Pancreas (tissue), 10 donors: ENCODE results near the gene C19orf25. TPM values are rescaled to one million over a fixed set of nuclear protein-coding genes. Genes with fewer than 3 reads are reported as not detected.

Source experiments
- ATAC-seq, 4 donors: fragments of 200-7000 bp; cut with Tn5 transposase; one replicate each; pipeline versions ENCODE4 v1.8.0 to v1.9.1; 2020; ENCODE audit warnings: mild to moderate bottlenecking in 4 of 4, moderate library complexity in 4 of 4
- DNase-seq, 6 donors: peaks; one replicate each; pipeline ENCODE4 v3.0.0-alpha.2; 2020
- FAIRE-seq: peaks from 2 replicates; lab custom pipeline; 2012; peaks lifted over from hg19 to GRCh38; lab: Jason Lieb, UNC
- H3K27ac ChIP-seq, 4 donors: fragments of 200-600 bp; sonication (generic); 1 replicate in 3 of 4; 2 replicates in 1 of 4; pipeline versions ENCODE4 v1.5.0 to v1.8.0; 2020
- H3K27me3 ChIP-seq, 4 donors: fragments of 200-600 bp; one replicate each; pipeline ENCODE4 v1.8.0; 2021
- H3K36me3 ChIP-seq, 3 donors: fragments of 200-600 bp; sonication (generic) in 1 of 3; one replicate each; pipeline versions ENCODE4 v1.5.0 to v1.8.0; 2020 to 2021
- H3K4me1 ChIP-seq, 3 donors: fragments of 200-600 bp; one replicate each; pipeline ENCODE4 v1.8.0; 2021
- H3K4me3 ChIP-seq, 4 donors: fragments of 200-600 bp; sonication (generic) in 2 of 4; one replicate each; pipeline versions ENCODE4 v1.5.0 to v1.8.0; 2020 to 2021
- H3K9me3 ChIP-seq, 4 donors: fragments of 200-600 bp; one replicate each; pipeline ENCODE4 v1.8.0; 2021
- CTCF ChIP-seq, 4 donors: fragments of 200-600 bp; sonication (generic) in 3 of 4; IDR thresholded peaks; one replicate each; pipeline versions ENCODE4 v1.5.0 to v1.8.0; 2021; ENCODE audit warnings: antibody characterized with exemption in 4 of 4
- WGBS, 2 donors: extraction: QIAGEN DNeasy Blood & Tissue Kit; methylation state at CpG; one replicate each; pipeline ENCODE4 v1.1.7; 2013; 5-methylcytosine and 5-hydroxymethylcytosine counted together
- intact Hi-C, 3 donors: fragments of 100-400 bp; cut with DNase I; formaldehyde crosslinking; loops; one replicate each; pipeline versions ENCODE4 v1.11.1 to v1.14.2; 2022
- polyA plus RNA-seq, 2 donors: library from polyadenylated mRNA; stranded (reverse); fragments of 200-250 nt; gene quantifications; one replicate each; pipeline ENCODE4 v1.2.3, GENCODE V29; 2013
- total RNA-seq, 6 donors: library from RNA; stranded (reverse); fragmentation: NEBNext Ultra II Directional in 4 of 6; extraction: Animal tissue kit (Norgen Biotek cat#: 25700) in 4 of 6; gene quantifications; one replicate each; pipeline versions ENCODE4 v1.2.1 to v1.2.4, GENCODE V29; 2021 to 2023
- donor health status: healthy with polysubstance abuse.
- donor health status: DM: no; HTN: no; CAD: no; lungs with moderate emphysema.
- donor health status: DM: no; HTN: no; CAD: no.
- donor health status: control.
- donor health status: control.
- donor health status: Bipolar disorder and iron deficiency.
- donor health status: DM: yes; HTN: yes; CAD: no.
- donor health status: DM: no; HTN: no; CAD: no.
- donor health status: DM: no; HTN: no; CAD: no.
- donor health status: DM: yes; HTN: yes; CAD: no.

Gene C19orf25
- total and polyA plus RNA-seq, 8 donors: 10.7 to 39.0 (median 15.6) TPM

DNA sequence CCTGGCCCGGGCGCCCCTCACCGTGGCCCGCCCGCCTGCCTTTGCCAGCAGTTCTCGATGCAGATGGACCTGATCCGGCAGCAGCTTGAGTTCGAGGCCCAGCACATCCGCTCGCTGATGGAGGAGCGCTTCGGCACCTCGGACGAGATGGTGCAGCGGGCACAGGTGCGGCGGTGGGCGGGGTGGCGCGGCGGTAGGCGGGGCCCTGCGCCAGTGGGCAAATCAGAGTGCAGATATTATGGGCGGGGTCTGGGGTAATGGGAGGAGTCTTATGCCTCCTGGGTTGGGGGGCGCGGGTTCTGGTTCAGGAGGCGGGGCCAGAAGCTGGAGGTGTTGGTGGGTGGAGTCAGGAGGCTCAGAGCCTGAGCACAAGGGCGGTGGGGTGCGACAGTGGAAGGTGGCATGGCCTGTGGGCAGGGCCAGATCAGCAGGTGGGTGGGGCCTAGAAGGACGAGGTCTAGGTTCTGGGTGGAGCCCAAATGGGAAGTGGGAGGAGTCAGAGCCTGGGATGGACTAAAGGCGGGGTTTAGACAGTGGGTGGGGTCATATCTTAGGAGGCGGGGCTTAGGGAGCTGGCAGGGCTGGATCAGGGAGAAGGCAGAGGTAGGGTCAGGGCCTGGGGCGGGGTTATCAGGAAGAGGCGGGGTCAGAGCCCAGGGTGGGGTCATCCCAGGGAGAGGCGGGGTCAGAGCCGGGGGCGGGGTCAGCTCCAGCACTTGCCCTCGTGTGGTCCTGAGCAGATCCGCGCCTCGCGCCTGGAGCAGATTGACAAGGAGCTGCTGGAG lies 23.5 kb downstream of the C19orf25 start:
- DNase-seq (peak in 5 of 6 donors; percentile 58 to 84 (median 74)), ATAC-seq (peak; percentile 42 to 71 (median 60)), FAIRE-seq (no peak)
- Histone ChIP-seq H3K36me3 (no peaks in the 10 kb centered on the region), H3K9me3 (no peaks in the 10 kb centered on the region), H3K4me3 (no peak overlapping the region), H3K4me1 (peaks cover 0 to 9% (median 0%) of the 10 kb centered on the region in 3 donors), H3K27ac (no peak overlapping the region), H3K27me3 (peaks cover 0 to 14% (median 1%) of the 10 kb centered on the region in 4 donors)
- intact Hi-C loops: no loop called here
- no peak for TF ChIP-seq CTCF (IDR thresholded peaks at IDR 0.05)
- WGBS, 2 donors: 5 to 7% methylated on average over 41 to 42 of the region's 42 CpGs

- FAIRE-seq: no peak
- Histone ChIP-seq H3K4me3 (no peak overlapping the region), H3K27me3 (peaks cover 0 to 14% (median 1%) of the 10 kb centered on the region in 4 donors), H3K27ac (no peak overlapping the region), H3K4me1 (peaks cover 0 to 9% (median 0%) of the 10 kb centered on the region in 3 donors), H3K9me3 (no peaks in the 10 kb centered on the region), H3K36me3 (no peaks in the 10 kb centered on the region)
- no peak for TF ChIP-seq CTCF (IDR thresholded peaks at IDR 0.05)
- intact Hi-C loops: no loop called here
- DNase-seq: peak in 1 of 6 donors; percentile 64
- ATAC-seq: peak in 2 of 4 donors; percentile 4 to 19
- WGBS, 2 donors: 3 to 4% methylated on average over 19 to 22 of the region's 22 CpGs
Measured at GRCh38 chr19:1455002-1455335, 24.0 kb downstream of the C19orf25 start.

DNA sequence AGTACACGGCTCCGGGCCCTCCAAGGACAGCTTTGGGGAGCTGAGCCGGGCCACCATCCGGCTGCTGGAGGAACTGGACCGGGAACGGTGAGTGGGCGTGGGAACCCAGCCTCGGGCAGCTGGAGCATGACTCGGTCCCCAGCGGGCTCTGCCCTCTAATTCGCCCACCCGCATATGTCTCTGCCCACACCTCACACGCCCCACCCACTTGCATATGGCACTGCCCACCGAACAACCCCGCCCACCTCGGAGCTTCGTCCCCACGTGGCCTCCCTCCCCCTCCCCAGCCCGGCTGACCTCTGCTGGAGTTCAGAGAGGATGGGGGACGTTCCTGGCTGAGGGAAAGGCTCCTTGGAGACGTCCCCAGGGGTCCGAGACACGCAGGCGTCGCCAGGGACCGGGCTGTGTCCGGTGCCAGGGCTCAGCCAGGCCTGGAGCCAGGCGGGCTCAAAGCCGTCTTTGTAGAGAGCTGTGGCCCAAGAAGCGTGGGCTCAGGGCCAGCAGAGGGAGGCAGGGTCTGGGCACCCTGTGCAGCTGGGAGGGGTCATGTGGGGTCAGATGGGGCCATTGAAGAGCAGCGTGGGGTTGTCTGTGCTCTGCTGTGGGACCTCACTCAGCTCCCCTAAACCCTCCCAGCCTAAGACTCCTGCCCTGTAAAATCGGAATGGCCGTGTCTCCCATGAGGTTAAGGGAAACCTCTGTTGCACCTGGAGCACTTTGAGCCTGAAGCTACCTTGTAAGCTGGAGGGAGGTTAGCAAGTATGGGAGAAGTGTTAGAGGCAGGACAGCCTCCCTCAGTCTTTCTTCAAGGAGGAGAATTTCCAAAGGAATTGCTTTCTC lies 25.3 kb downstream of the C19orf25 start:
- intact Hi-C loops: no loop called here
- H3K27ac ChIP-seq: no peak overlapping the region
- 8 to 9% methylated on average over 31 to 33 of the region's 33 CpGs for WGBS, 2 donors
- no peaks in the 10 kb centered on the region for H3K36me3 ChIP-seq
- FAIRE-seq (no peak), DNase-seq (peak in 4 of 6 donors; percentile 24 to 82 (median 53)), ATAC-seq (peak; percentile 8 to 43 (median 30))
- peaks cover 0 to 17% (median 1%) of the 10 kb centered on the region in 4 donors for H3K27me3 ChIP-seq
- H3K4me1 ChIP-seq: peaks cover 0 to 9% (median 0%) of the 10 kb centered on the region in 3 donors
- no peak for TF ChIP-seq CTCF (IDR thresholded peaks at IDR 0.05)
- no peak overlapping the region for H3K4me3 ChIP-seq
- H3K9me3 ChIP-seq: no peaks in the 10 kb centered on the region

DNA sequence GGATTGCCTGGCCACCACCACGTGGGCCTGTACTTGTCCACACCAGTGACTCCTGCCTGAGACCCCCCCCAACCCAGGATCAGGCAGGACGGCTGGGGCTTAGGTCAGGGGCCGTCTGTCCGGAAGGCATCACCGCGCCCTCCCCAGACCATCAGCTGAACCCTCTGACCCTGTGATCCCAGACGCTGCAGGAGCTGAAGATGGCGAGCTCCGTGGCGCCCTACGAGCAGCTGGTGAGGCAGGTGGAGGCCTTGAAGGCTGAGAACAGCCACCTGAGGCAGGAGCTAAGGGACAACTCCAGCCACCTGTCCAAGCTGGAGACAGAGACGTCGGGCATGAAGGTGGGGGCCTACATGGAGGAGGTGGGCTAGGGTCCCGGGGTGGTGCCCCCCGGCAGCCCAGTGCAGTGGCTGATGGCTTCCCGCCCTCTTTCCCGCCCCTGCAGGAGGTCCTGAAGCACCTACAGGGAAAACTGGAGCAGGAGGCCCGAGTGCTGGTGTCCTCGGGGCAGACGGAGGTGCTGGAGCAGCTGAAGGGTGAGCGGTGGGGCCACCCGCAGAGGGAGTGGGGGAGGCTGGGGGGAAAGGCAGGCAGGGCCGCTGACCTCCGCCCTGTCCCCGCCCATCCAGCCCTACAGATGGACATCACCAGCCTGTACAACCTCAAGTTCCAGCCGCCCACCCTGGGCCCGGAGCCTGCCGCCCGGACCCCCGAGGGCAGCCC lies 26.1 kb downstream of the C19orf25 start:
- intact Hi-C loops: no loop called here

More for the DNA sequence above, 26.1 kb downstream of the C19orf25 start:
- no peak for ATAC-seq
- no peak for FAIRE-seq
- H3K36me3 ChIP-seq: no peaks in the 10 kb centered on the region
- no peaks in the 10 kb centered on the region for H3K9me3 ChIP-seq
- H3K4me3 ChIP-seq: no peak overlapping the region
- WGBS, 2 donors: 30 to 31% methylated on average over 28 to 30 of the region's 30 CpGs
- no peak overlapping the region for H3K27ac ChIP-seq
- peaks cover 0 to 9% (median 0%) of the 10 kb centered on the region in 3 donors for H3K4me1 ChIP-seq
- peak in 1 of 6 donors; percentile 73 for DNase-seq
- TF ChIP-seq CTCF (IDR thresholded peaks at IDR 0.05): no peak
- H3K27me3 ChIP-seq: peaks cover 0 to 15% (median 1%) of the 10 kb centered on the region in 4 donors
